GM12874 (cell line): ENCODE results near the gene ARSB.

ENCODE experiments used
- CTCF ChIP-seq: IDR thresholded peaks from 2 replicates; pipeline ENCODE4 v1.5.1; 2011; ENCODE audit warnings: low read depth, mild to moderate bottlenecking, control low read depth, low read length, moderate library complexity; ENCODE audit not compliant: insufficient read depth

Gene ARSB

GRCh38 chr5:78979909-78980308, 5.2 kb downstream of the ARSB start:
- TF ChIP-seq CTCF = no peak

- no peak for TF ChIP-seq CTCF
Observed at GRCh38 chr5:78979117-78979742, 5.9 kb downstream of the ARSB start.

GRCh38 chr5:78975035-78975434, 10.1 kb downstream of the ARSB start:
- no peak for TF ChIP-seq CTCF

- no peak for TF ChIP-seq CTCF
Observed at GRCh38 chr5:78974601-78975000, 10.5 kb downstream of the ARSB start.

GRCh38 chr5:78974011-78974410, 11.1 kb downstream of the ARSB start:
- TF ChIP-seq CTCF = no peak

GRCh38 chr5:78972654-78973428, 12.3 kb downstream of the ARSB start:
- TF ChIP-seq CTCF = no peak

- TF ChIP-seq CTCF = no peak
Observed at GRCh38 chr5:78971998-78972397, 13.1 kb downstream of the ARSB start.
